DOHH2 (cell line): ENCODE measurements around the gene PCF11.

Experiments
- H3F3A ChIP-seq: fragments of 200-600 bp; sonication (generic), shearing (Covaris generic); 2 replicates; pipeline ENCODE4 v1.6.0; 2016; ENCODE audit warnings: antibody characterized with exemption, mild to moderate bottlenecking; ENCODE audit not compliant: control insufficient read depth, insufficient read depth
- H3K27ac ChIP-seq: fragments of 200-600 bp; sonication (generic); 2 replicates; pipeline ENCODE4 v1.5.1; 2014; ENCODE audit warnings: low read depth, mild to moderate bottlenecking, low read length, moderate library complexity
- H3K27me3 ChIP-seq: fragments of 200-600 bp; sonication (generic); 2 replicates; pipeline ENCODE4 v1.6.1; 2014; ENCODE audit warnings: mild to moderate bottlenecking, low read length, mixed read lengths; ENCODE audit not compliant: control insufficient read depth
- H3K36me3 ChIP-seq: fragments of 200-600 bp; sonication (generic); 2 replicates; pipeline ENCODE4 v1.6.1; 2014; ENCODE audit warnings: mild to moderate bottlenecking, low read length, moderate library complexity, mixed read lengths; ENCODE audit not compliant: control insufficient read depth
- H3K4me1 ChIP-seq: fragments of 200-600 bp; sonication (generic); 2 replicates; pipeline ENCODE4 v1.6.1; 2014; ENCODE audit warnings: mild to moderate bottlenecking, low read length, mixed read lengths; ENCODE audit not compliant: control insufficient read depth
- H3K4me2 ChIP-seq: fragments of 200-600 bp; sonication (generic); 2 replicates; pipeline ENCODE4 v1.6.0; 2014; ENCODE audit warnings: mild to moderate bottlenecking, low read length, moderate library complexity
- H3K4me3 ChIP-seq: fragments of 200-600 bp; sonication (generic); 2 replicates; pipeline ENCODE4 v1.5.1; 2014; ENCODE audit warnings: mild to moderate bottlenecking, low read length, mixed read lengths
- H3K79me2 ChIP-seq: fragments of 200-600 bp; sonication (generic); 2 replicates; pipeline ENCODE4 v1.6.1; 2014; ENCODE audit warnings: mild to moderate bottlenecking, low read length, mixed read lengths; ENCODE audit not compliant: control insufficient read depth
- H3K9me2 ChIP-seq: fragments of 200-600 bp; sonication (generic); replicated peaks from 2 replicates; pipeline ENCODE4 v1.6.1; 2014; ENCODE audit warnings: mild to moderate bottlenecking, low read length, mixed read lengths; ENCODE audit not compliant: control insufficient read depth
- H3K9me3 ChIP-seq: fragments of 200-600 bp; sonication (generic); 2 replicates; pipeline ENCODE4 v1.6.1; 2014; ENCODE audit warnings: antibody characterized with exemption, low read length, mixed read lengths; ENCODE audit not compliant: control insufficient read depth, insufficient read depth
- H4K20me1 ChIP-seq: fragments of 200-600 bp; sonication (generic); 2 replicates; pipeline ENCODE4 v1.6.0; 2014; ENCODE audit warnings: low read depth, mild to moderate bottlenecking, antibody characterized with exemption, low read length, moderate library complexity; ENCODE audit not compliant: control insufficient read depth, insufficient read depth
- EZH2phosphoT487 ChIP-seq: fragments of 200-600 bp; sonication (generic); IDR thresholded peaks from 2 replicates; pipeline ENCODE4 v1.6.1; 2017; ENCODE audit warnings: borderline replicate concordance, mild to moderate bottlenecking, antibody characterized with exemption, low read length, moderate library complexity, mixed read lengths
- TF ChIP-seq, protein P1 (sequence below): fragments of 200-600 bp; sonication (generic); IDR thresholded peaks from one replicate; pipeline ENCODE4 v1.5.1; 2014; ENCODE audit warnings: antibody characterized with exemption, mild to moderate bottlenecking, low read depth, low read length; ENCODE audit not compliant: poor library complexity, severe bottlenecking

PCF11 gene

DNA sequence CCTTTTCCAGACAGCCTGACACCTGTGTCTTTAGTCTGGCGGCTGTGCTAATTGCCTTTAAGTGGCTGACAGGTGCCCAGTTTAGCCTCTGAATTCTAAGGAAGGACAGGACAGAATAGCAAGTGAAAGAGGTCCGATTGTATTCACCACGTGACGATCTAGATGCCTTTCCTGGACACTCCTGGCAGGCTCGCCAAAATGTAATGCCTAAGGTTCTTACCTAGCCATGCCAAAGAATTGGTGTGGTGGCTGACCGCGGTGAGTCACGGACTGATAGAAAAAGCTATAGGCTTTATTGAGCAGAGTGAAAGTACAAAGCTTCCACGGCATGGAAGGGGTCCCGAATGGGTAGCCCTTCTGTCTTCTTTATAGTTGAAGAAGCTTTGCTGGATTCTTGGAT lies 63.3 kb downstream of the PCF11 start:
- Histone ChIP-seq H4K20me1 (no peaks in the 10 kb centered on the region), H3K9me3 (no peaks in the 10 kb centered on the region), H3K4me2 (no peak overlapping the region), H3K4me3 (no peak overlapping the region), H3K27me3 (no peaks in the 10 kb centered on the region), H3K9me2 (no peaks in the 10 kb centered on the region), H3K4me1 (no peaks in the 10 kb centered on the region), H3K79me2 (no peaks in the 10 kb centered on the region), H3F3A (no peaks in the 10 kb centered on the region), H3K36me3 (no peaks in the 10 kb centered on the region), H3K27ac (no peak overlapping the region)
- TF ChIP-seq EZH2phosphoT487: no peak
- TF ChIP-seq, protein P1, sequence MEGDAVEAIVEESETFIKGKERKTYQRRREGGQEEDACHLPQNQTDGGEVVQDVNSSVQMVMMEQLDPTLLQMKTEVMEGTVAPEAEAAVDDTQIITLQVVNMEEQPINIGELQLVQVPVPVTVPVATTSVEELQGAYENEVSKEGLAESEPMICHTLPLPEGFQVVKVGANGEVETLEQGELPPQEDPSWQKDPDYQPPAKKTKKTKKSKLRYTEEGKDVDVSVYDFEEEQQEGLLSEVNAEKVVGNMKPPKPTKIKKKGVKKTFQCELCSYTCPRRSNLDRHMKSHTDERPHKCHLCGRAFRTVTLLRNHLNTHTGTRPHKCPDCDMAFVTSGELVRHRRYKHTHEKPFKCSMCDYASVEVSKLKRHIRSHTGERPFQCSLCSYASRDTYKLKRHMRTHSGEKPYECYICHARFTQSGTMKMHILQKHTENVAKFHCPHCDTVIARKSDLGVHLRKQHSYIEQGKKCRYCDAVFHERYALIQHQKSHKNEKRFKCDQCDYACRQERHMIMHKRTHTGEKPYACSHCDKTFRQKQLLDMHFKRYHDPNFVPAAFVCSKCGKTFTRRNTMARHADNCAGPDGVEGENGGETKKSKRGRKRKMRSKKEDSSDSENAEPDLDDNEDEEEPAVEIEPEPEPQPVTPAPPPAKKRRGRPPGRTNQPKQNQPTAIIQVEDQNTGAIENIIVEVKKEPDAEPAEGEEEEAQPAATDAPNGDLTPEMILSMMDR: no peak

DNA sequence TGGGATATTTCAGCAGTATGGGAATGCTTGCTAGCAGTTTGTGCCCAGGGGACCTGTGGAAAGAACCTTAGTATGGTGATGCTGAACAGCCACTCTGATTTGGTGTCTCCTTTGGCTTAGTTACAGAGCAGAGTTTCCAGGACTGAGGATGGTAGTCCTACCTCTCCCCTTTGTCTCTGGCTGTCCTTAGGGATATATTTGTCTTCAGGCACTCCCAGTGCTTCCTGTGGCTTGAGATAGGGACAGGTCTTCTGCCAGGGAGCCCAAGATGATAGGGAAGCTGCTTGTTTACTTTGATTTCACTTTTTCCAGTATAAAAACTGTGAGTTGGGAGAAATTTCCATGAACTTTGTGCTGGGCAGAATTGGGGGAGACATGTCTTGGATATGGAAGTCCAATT lies 64.8 kb downstream of the PCF11 start:
- Histone ChIP-seq H3K36me3 (no peaks in the 10 kb centered on the region), H3K4me2 (no peak overlapping the region), H3K4me3 (no peak overlapping the region), H3K4me1 (no peaks in the 10 kb centered on the region), H3K9me3 (no peaks in the 10 kb centered on the region), H3K27me3 (no peaks in the 10 kb centered on the region), H3K9me2 (no peaks in the 10 kb centered on the region), H3K79me2 (no peaks in the 10 kb centered on the region), H3K27ac (no peak overlapping the region), H4K20me1 (no peaks in the 10 kb centered on the region), H3F3A (no peaks in the 10 kb centered on the region)
- TF ChIP-seq, protein P1: no peak
- no peak for TF ChIP-seq EZH2phosphoT487

DNA sequence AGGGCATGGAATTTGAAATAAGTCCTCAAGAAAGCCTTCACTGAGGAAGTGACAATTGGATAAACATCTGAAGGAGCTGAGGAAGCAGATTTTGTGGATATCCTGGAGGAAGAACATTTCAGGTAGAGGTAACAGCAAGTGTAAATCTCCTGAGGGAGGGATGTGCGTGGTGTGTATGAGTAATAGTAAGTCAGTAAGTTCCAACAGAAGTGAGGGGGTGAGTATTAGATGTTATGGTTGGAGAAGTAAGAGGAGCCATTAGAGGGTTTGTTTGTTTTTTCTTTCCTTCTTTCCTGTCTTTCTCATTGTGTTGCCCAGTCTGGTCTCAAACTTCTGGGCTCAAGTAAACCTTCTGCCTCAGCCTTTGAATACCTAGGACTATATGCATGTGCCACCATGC lies 65.6 kb downstream of the PCF11 start:
- no peaks in the 10 kb centered on the region for H3K27me3 ChIP-seq
- no peak overlapping the region for H3K4me3 ChIP-seq
- TF ChIP-seq, protein P1: no peak
- TF ChIP-seq EZH2phosphoT487: no peak
- no peaks in the 10 kb centered on the region for H3F3A ChIP-seq
- no peaks in the 10 kb centered on the region for H3K9me2 ChIP-seq
- no peaks in the 10 kb centered on the region for H3K36me3 ChIP-seq
- H3K9me3 ChIP-seq: no peaks in the 10 kb centered on the region
- H3K4me2 ChIP-seq: no peak overlapping the region
- no peaks in the 10 kb centered on the region for H3K4me1 ChIP-seq
- no peaks in the 10 kb centered on the region for H3K79me2 ChIP-seq
- no peaks in the 10 kb centered on the region for H4K20me1 ChIP-seq
- H3K27ac ChIP-seq: no peak overlapping the region

DNA sequence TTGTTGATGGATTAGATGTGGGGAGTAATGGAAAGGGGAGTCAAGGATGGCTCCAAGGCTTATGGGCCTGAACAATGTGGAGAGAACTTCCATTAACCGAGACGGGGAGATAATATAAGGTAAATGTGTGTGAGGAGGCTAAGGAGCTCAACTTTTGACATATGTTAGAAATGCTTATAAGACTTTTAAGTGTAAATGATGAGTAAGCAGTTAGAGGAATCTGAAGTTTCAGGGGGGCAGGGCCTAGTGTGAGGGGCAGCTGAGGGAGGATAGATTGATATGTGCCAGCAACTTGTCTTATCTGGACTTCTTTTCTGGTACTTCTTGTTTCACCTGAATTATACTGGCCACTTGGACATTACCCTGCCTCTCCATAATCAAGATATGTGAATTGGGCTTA lies 66.5 kb downstream of the PCF11 start:
- Histone ChIP-seq H3F3A (no peaks in the 10 kb centered on the region), H3K4me1 (no peaks in the 10 kb centered on the region), H3K79me2 (no peaks in the 10 kb centered on the region), H4K20me1 (no peaks in the 10 kb centered on the region), H3K9me3 (no peaks in the 10 kb centered on the region), H3K36me3 (no peaks in the 10 kb centered on the region), H3K4me3 (no peak overlapping the region), H3K27ac (no peak overlapping the region), H3K4me2 (no peak overlapping the region), H3K27me3 (no peaks in the 10 kb centered on the region), H3K9me2 (no peaks in the 10 kb centered on the region)
- TF ChIP-seq, protein P1: no peak
- no peak for TF ChIP-seq EZH2phosphoT487
